Activated naive CD4-positive, alpha-beta T cell treated with anti-CD3 and anti-CD28 coated beads, Interleukin-2, amount 50 U/mL, for 72 hours (primary cell): ENCODE measurements around the gene GFAP. TPM values are rescaled to one million over a fixed set of nuclear protein-coding genes. Genes with fewer than 3 reads are reported as not detected.

Experiments used
- ATAC-seq, 2 donors: fragments of 150-1000 bp; cut with Tn5 transposase; 2 replicates each; pipeline ENCODE4 v1.10.0; 2021; ENCODE audit warnings: mild to moderate bottlenecking in 2 of 2, moderate library complexity in 2 of 2
- DNase-seq, 2 donors: peaks; one replicate each; pipeline ENCODE4 v3.0.0; 2021 to 2022; ENCODE audit warnings: low spot score in 2 of 2
- H3K27ac Mint-ChIP-seq, 2 donors: one replicate each; pipeline ENCODE4 v1.8.0; 2022; ENCODE audit warnings: mild to moderate bottlenecking in 2 of 2, mixed read lengths in 2 of 2
- H3K36me3 Mint-ChIP-seq, 2 donors: one replicate each; pipeline ENCODE4 v1.8.0; 2022; ENCODE audit warnings: mixed read lengths in 2 of 2
- H3K9me3 Mint-ChIP-seq, 2 donors: one replicate each; pipeline ENCODE4 v1.8.0; 2022; ENCODE audit warnings: mixed read lengths in 2 of 2
- total RNA-seq, 2 donors: library from RNA; stranded (reverse); gene quantifications; one replicate each; pipeline ENCODE4 v1.2.3, GENCODE V29; 2022

GFAP gene
- total RNA-seq, 2 donors from 2014 or later, result not detected

DNA sequence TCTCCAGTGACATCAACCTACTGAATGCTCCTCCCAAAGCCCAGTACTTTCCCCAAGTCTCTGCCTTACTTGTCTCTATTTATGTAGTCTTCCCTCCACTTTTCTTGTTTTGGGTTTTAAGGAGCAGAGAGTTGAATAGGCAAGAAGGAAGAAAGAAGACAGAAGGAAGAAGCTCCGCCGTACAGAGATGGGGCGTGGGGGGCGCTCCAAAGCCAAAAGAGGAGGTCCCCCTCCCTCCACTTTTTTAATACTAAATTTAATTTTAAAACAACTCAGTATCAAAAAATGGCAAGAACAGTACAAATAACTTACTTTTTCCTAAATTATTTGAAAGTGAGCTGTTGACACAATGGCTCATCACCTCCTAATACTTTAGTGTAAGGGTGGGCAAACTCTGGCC lies 20.7 kb downstream of the GFAP start:
- ATAC-seq (no peak), DNase-seq (no peak)
- H3K27ac Mint-ChIP-seq, result no peak overlapping the region
- no peaks in the 10 kb centered on the region for H3K9me3 Mint-ChIP-seq
- peaks cover 6 to 19% of the 10 kb centered on the region in 2 donors for H3K36me3 Mint-ChIP-seq

GRCh38 chr17:44892250-44892649 lies 23.1 kb downstream of the GFAP start:
- peaks cover 0 to 9% of the 10 kb centered on the region in 2 donors for H3K36me3 Mint-ChIP-seq
- H3K27ac Mint-ChIP-seq, result no peak overlapping the region
- ATAC-seq (no peak), DNase-seq (no peak)
- no peaks in the 10 kb centered on the region for H3K9me3 Mint-ChIP-seq

GRCh38 chr17:44889003-44889402 lies 26.3 kb downstream of the GFAP start:
- Mint-ChIP-seq H3K9me3 (no peaks in the 10 kb centered on the region), H3K36me3 (no peaks in the 10 kb centered on the region), H3K27ac (no peak overlapping the region)
- ATAC-seq (no peak), DNase-seq (no peak)

DNA sequence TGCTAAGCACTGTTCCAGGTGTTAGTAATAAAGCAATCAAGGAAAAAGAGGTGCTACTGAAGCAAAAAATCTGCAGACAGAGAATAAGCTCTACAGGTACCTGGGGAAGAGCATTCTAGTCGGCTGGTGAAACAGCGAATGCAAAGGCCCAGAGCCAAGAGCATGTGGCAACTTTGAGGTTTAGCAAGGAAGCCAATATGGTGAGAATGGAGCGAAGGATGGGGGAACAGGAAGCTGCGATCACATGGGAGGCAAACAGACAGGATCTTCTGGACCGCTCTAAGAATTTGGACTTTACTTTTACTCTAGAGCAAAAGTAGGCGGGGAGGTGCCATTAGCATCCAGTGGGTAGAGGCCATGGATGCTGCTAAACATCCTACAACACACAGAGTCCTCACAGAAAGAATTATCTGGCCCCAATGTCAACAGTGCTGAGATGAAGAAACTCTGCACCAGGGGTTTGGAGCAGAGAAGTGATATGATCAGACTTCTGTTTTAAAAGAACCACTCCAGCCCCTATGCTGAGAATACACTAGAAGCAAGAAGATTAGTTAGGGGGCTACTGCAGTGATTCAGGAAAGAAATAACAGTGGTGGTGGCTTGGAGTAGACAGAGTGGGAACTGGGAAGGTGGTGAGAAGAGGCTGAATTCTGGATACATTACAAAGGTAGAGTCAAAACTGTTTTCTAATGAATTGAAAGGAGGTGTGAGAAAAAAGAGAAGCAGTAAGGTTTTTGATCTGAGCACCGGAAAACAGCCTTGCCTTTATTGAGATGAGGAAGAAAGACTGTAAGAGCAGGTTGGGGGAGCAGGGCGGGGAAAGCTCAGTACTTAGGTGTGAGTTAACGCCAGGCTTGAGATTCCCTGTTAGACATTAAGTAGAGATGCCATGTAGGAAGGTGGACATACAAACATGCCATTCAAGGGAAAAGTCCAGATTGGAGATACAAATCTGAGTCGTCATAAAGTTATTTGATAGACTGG lies 27.0 kb downstream of the GFAP start:
- Mint-ChIP-seq H3K27ac (no peak overlapping the region), H3K9me3 (no peaks in the 10 kb centered on the region), H3K36me3 (peaks cover 0 to 4% of the 10 kb centered on the region in 2 donors)
- peak; percentile 30 to 66 for ATAC-seq
- no peak for DNase-seq

DNA sequence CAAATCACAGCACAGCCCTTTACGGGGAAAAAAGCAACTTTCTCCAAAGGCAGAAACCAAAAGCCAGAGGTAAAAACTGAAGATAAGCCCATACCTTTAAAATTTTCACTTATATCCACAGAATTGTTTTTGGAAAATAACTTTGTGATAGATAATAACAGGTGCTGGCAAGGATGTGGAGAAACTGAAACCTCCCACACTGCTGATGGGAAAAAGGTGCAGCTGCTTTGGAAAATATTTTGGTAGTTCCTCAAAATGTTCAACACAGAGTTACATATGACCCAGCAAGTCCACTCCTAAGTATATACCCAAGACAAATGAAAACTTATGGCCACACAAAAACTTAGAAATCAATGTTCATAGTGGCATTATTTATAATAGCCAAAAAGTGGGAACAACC lies 28.3 kb downstream of the GFAP start:
- Mint-ChIP-seq H3K36me3 (peaks cover 9 to 12% of the 10 kb centered on the region in 2 donors), H3K27ac (no peak overlapping the region), H3K9me3 (no peaks in the 10 kb centered on the region)
- ATAC-seq, result no peak
- no peak for DNase-seq

DNA sequence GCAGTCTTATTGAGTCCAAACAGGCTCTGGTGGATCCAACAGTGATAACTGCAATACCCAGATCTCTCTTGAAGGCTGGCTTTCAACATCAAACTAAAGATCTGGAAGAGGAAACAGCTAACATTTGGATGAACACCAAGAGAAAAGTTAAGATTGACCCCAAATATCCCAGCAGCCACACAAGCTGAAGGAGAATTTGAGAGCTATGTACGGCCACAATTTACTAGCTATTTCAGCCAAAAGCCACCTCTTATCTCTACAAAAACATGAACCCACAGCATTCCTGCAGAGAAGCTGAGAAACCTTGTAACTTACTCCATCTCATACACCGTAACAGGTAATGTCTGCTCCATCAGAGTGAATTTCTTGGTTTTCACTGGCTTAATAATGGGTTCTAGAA lies 30.4 kb downstream of the GFAP start:
- Mint-ChIP-seq H3K27ac (no peak overlapping the region), H3K36me3 (peaks cover 9 to 12% of the 10 kb centered on the region in 2 donors), H3K9me3 (no peaks in the 10 kb centered on the region)
- no peak for DNase-seq
- no peak for ATAC-seq

GRCh38 chr17:44881145-44881544 lies 34.2 kb downstream of the GFAP start:
- H3K36me3 Mint-ChIP-seq, result peaks cover 15 to 17% of the 10 kb centered on the region in 2 donors
- peak overlapping the region in 1 of 2 donors; percentile 84 for H3K27ac Mint-ChIP-seq
- no peak for DNase-seq
- no peak for ATAC-seq
- no peaks in the 10 kb centered on the region for H3K9me3 Mint-ChIP-seq

DNA sequence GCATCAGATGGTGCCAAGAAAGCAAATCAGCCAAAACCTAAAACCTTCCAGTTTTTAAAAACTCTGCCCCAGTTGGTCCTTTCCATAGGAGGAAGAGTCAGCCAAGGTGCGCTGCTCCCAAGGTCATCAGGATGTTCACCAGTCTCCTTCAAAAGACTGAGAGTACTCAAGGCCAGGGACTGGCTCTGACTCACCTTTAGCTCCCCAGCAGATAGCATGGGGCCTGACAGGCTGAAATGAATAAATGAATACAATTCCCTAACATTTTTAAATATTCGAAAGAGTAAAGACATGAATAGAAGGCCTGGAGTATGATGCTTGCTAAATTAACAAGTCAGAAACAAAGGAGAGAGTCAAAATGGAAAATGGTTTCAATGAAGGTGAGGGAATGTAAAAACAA lies 35.2 kb downstream of the GFAP start:
- ATAC-seq, result no peak
- no peak for DNase-seq
- no peaks in the 10 kb centered on the region for H3K9me3 Mint-ChIP-seq
- peak overlapping the region in 1 of 2 donors; percentile 83 for H3K27ac Mint-ChIP-seq
- H3K36me3 Mint-ChIP-seq, result peaks cover 15 to 17% of the 10 kb centered on the region in 2 donors

GRCh38 chr17:44879376-44879775 lies 35.9 kb downstream of the GFAP start:
- peaks cover 15 to 17% of the 10 kb centered on the region in 2 donors for H3K36me3 Mint-ChIP-seq
- no peaks in the 10 kb centered on the region for H3K9me3 Mint-ChIP-seq
- ATAC-seq, result no peak
- no peak overlapping the region for H3K27ac Mint-ChIP-seq
- DNase-seq, result no peak

GRCh38 chr17:44878627-44879221 lies 36.6 kb downstream of the GFAP start:
- ATAC-seq (no peak), DNase-seq (no peak)
- Mint-ChIP-seq H3K36me3 (peaks cover 15 to 17% of the 10 kb centered on the region in 2 donors), H3K9me3 (no peaks in the 10 kb centered on the region), H3K27ac (no peak overlapping the region)

DNA sequence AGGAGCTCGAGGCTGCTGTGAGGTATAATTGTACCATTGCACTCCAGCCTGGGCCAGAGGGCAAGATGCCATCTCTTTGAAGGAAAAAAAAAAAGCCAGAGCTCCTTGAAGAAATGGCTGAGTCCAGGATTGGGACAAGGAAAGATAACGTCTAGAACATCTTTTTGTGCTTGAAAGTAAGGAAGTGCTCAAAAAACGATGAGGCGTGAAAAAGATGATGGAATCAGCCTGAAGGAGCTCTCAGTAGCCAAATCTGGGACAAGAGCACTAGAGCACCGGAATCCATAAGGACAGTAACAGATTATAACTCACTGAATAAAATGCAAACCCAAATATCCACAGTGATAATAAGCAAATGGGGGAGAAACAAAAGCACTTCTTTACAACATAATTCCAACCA lies 38.2 kb downstream of the GFAP start:
- no peaks in the 10 kb centered on the region for H3K9me3 Mint-ChIP-seq
- peaks cover 6 to 11% of the 10 kb centered on the region in 2 donors for H3K36me3 Mint-ChIP-seq

GRCh38 chr17:44875761-44876160 lies 39.5 kb downstream of the GFAP start:
- Mint-ChIP-seq H3K36me3 (peaks cover 12 to 16% of the 10 kb centered on the region in 2 donors), H3K27ac (no peak overlapping the region), H3K9me3 (no peaks in the 10 kb centered on the region)
- ATAC-seq (no peak), DNase-seq (no peak)

More for the DNA sequence above, 38.2 kb downstream of the GFAP start:
- ATAC-seq (no peak), DNase-seq (no peak)
- no peak overlapping the region for H3K27ac Mint-ChIP-seq

GRCh38 chr17:44872131-44872768 lies 43.0 kb downstream of the GFAP start:
- no peak for DNase-seq
- no peak for ATAC-seq
- Mint-ChIP-seq H3K36me3 (peaks cover 6 to 11% of the 10 kb centered on the region in 2 donors), H3K9me3 (no peaks in the 10 kb centered on the region), H3K27ac (peak overlapping the region; percentile 65 to 67)

- Mint-ChIP-seq H3K9me3 (no peaks in the 10 kb centered on the region), H3K27ac (peak overlapping the region in 1 of 2 donors; percentile 16), H3K36me3 (peaks cover 6 to 11% of the 10 kb centered on the region in 2 donors)
- no peak for DNase-seq
- no peak for ATAC-seq
These were observed 43.7 kb downstream of the GFAP start for GRCh38 chr17:44871556-44871955.

- ATAC-seq (no peak), DNase-seq (no peak)
- Mint-ChIP-seq H3K27ac (peak overlapping the region in 1 of 2 donors; percentile 50), H3K36me3 (peaks cover 7 to 24% of the 10 kb centered on the region in 2 donors), H3K9me3 (no peaks in the 10 kb centered on the region)
These were observed 47.5 kb downstream of the GFAP start for GRCh38 chr17:44867841-44868240.

GRCh38 chr17:44865931-44866330 lies 49.4 kb downstream of the GFAP start:
- no peak for ATAC-seq
- Mint-ChIP-seq H3K27ac (no peak overlapping the region), H3K9me3 (no peaks in the 10 kb centered on the region), H3K36me3 (peaks cover 11 to 15% of the 10 kb centered on the region in 2 donors)
- DNase-seq, result no peak

DNA sequence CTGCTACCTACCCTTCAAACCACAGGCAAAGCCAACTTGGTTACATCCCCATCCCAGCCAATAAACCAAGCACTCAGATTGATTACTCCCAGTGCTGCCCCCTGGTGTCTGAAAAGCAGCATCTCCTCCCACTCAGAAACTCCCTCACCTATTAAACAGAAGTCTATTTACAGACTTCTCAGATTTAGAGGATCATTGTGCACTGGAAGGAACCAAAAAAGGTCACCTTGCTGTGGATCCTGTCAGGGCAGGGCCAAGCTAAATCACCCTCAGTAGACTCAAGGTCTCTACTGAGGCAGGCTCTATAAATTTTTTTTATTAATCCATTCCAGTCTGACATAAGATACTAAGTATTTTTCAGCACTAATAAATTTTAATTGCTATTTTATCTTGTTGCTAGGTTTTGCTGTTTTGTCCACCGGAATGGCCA lies 50.1 kb downstream of the GFAP start:
- H3K36me3 Mint-ChIP-seq, result peaks cover 11 to 15% of the 10 kb centered on the region in 2 donors
- ATAC-seq (peak; percentile 58 to 75), DNase-seq (peak in 1 of 2 donors; percentile 78)
- no peaks in the 10 kb centered on the region for H3K9me3 Mint-ChIP-seq
- H3K27ac Mint-ChIP-seq, result no peak overlapping the region
